K562 (cell line): ENCODE measurements around the gene PGD. TPM values are rescaled to one million over a fixed set of nuclear protein-coding genes. Genes with fewer than 3 reads are reported as not detected.

Source experiments
- ASH1L ChIP-seq: fragments of 450-650 bp; IDR thresholded peaks from 2 replicates; pipeline ENCODE4 v1.6.1; 2018; ENCODE audit warnings: borderline replicate concordance, mild to moderate bottlenecking, low read depth; ENCODE audit not compliant: partially characterized antibody
- BRCA1 ChIP-seq, 2 experiments: fragments of 450-650 bp in 1 of 2; sonication (generic) in 1 of 2; formaldehyde crosslinking in 1 of 2; IDR thresholded peaks; 2 replicates each; pipeline versions ENCODE4 v1.5.0 to v1.6.1; 2017 to 2020; ENCODE audit warnings: mild to moderate bottlenecking in 1 of 2, missing genetic modification reagents in 1 of 2
- ETV5 ChIP-seq: sonication (generic); formaldehyde crosslinking; IDR thresholded peaks from 2 replicates; pipeline ENCODE4 v1.4.0; 2020; ENCODE audit warnings: low read depth, mild to moderate bottlenecking, missing genetic modification reagents
- GABPB1 ChIP-seq: sonication (generic); formaldehyde crosslinking; IDR thresholded peaks from 2 replicates; pipeline ENCODE4 v1.8.0; 2022; ENCODE audit warnings: mild to moderate bottlenecking, missing genetic modification reagents
- HIVEP1 ChIP-seq: fragments of 250-450 bp; sonication (Bioruptor Pico); IDR thresholded peaks from 2 replicates; pipeline ENCODE4 v1.4.0; 2020; ENCODE audit warnings: mild to moderate bottlenecking
- HMG20A ChIP-seq: fragments of 450-650 bp; formaldehyde crosslinking; conservative IDR thresholded peaks from 2 replicates; pipeline ENCODE4 v1.4.0; 2020; ENCODE audit warnings: mild to moderate bottlenecking, mixed read lengths
- HNRNPL ChIP-seq: fragments of 200-400 bp; formaldehyde crosslinking; IDR thresholded peaks from 2 replicates; pipeline ENCODE4 v1.6.1; 2017; ENCODE audit warnings: low read depth, mild to moderate bottlenecking, low read length
- KLF16 ChIP-seq: IDR thresholded peaks from 2 replicates; pipeline ENCODE4 v1.6.1; 2016; ENCODE audit warnings: antibody characterized with exemption
- MGA ChIP-seq: fragments of 450-650 bp; IDR thresholded peaks from 2 replicates; pipeline ENCODE4 v1.6.1; 2016; ENCODE audit warnings: mild to moderate bottlenecking, moderate library complexity
- MYBL2 ChIP-seq, 2 experiments: fragments of 450-650 bp in 1 of 2; sonication (generic) in 1 of 2; formaldehyde crosslinking in 1 of 2; IDR thresholded peaks; 2 replicates each; pipeline versions ENCODE4 v1.6.1 to v1.8.1; 2017 to 2022; ENCODE audit warnings: borderline replicate concordance in 1 of 2, inconsistent platforms in 1 of 2, low read depth in 1 of 2, mild to moderate bottlenecking in 1 of 2, missing genetic modification reagents in 1 of 2, moderate library complexity in 1 of 2
- RFX7 ChIP-seq: fragments of 250-450 bp; sonication (Bioruptor Pico); IDR thresholded peaks from 2 replicates; pipeline ENCODE4 v1.5.1; 2021; ENCODE audit warnings: mild to moderate bottlenecking
- STAT5B ChIP-seq: fragments of 250-450 bp; sonication (Bioruptor Pico); IDR thresholded peaks from 2 replicates; pipeline ENCODE4 v1.8.0; 2021; ENCODE audit warnings: mild to moderate bottlenecking, inconsistent platforms
- TGIF2 ChIP-seq: sonication (generic); formaldehyde crosslinking; IDR thresholded peaks from 2 replicates; pipeline ENCODE4 v1.8.1; 2022; ENCODE audit warnings: mild to moderate bottlenecking, missing genetic modification reagents, moderate library complexity
- ZNF140 ChIP-seq: fragments of 250-450 bp; sonication (Bioruptor Pico); IDR thresholded peaks from 2 replicates; pipeline ENCODE4 v1.8.0; 2021; ENCODE audit warnings: moderate library complexity, mild to moderate bottlenecking, inconsistent platforms
- ZNF197 ChIP-seq: fragments of 200-800 bp; sonication (Bioruptor generic); IDR thresholded peaks from 2 replicates; pipeline ENCODE4 v1.6.1; 2016; ENCODE audit warnings: low read depth, missing genetic modification characterization, missing compliant biosample characterization
- ZNF224 ChIP-seq: sonication (generic); formaldehyde crosslinking; IDR thresholded peaks from 2 replicates; pipeline ENCODE4 v1.8.0; 2022; ENCODE audit warnings: mild to moderate bottlenecking, missing genetic modification reagents
- ZNF561 ChIP-seq: fragments of 450-650 bp; formaldehyde crosslinking; conservative IDR thresholded peaks from 2 replicates; pipeline ENCODE4 v1.4.0; 2020; ENCODE audit warnings: mild to moderate bottlenecking, moderate library complexity
- ZNF75A ChIP-seq: fragments of 450-650 bp; formaldehyde crosslinking; IDR thresholded peaks from 2 replicates; pipeline ENCODE4 v1.4.0; 2020; ENCODE audit warnings: mild to moderate bottlenecking
- polyA plus RNA-seq, 8 experiments: library from polyadenylated mRNA; depleted of rRNA in 4 of 8; stranded (reverse) in 5 of 8; unstranded in 3 of 8; fragments of >200 nt; fragmentation: Nextera tagmentation in 2 of 8; fragmentation: Illumina TruSeq in 1 of 8; extraction: Ambion mirVana in 2 of 8; extraction: Trizol in 1 of 8; gene quantifications; 2 replicates each; pipeline versions ENCODE4 v1.2.1 to v1.2.3, GENCODE V29; 2011 to 2014; ENCODE audit warnings: inconsistent platforms in 1 of 8, missing spikeins in 1 of 8
- total RNA-seq, 7 experiments: library from RNA; depleted of rRNA in 6 of 7; stranded (reverse); fragments of >200 nt in 6 of 7; fragmentation: Illumina TruSeq in 2 of 7; extraction: Trizol in 2 of 7; gene quantifications; 2 replicates each; pipeline versions ENCODE4 v1.2.1 to v1.2.3, GENCODE V29; 2011 to 2021; ENCODE audit warnings: low replicate concordance in 1 of 7

Gene PGD
- total and polyA plus RNA-seq, 9 of the 15 experiments (the other 6 are each of a cell fraction or from before 2014, with no cell fraction given) = 177 to 542 (median 270) TPM

GRCh38 chr1:10398734-10399443 is at the start of gene PGD (continued):
- TF ChIP-seq MGA (peak; percentile 86), ZNF224 (CRISPR knock-in tag) (no peak), ASH1L (peak; percentile 97), STAT5B (no peak), MYBL2 (IDR thresholded peaks at IDR 0.05; ENCODE audit: low read depth) (no peak), MYBL2 (CRISPR knock-in tag; IDR thresholded peaks at IDR 0.05; ENCODE audit: borderline replicate concordance) (no peak), KLF16 (no peak), ETV5 (peak; percentile 44), HIVEP1 (CRISPR knock-in tag) (no peak), BRCA1 (IDR thresholded peaks at IDR 0.05) (no peak), BRCA1 (CRISPR knock-in tag; IDR thresholded peaks at IDR 0.05) (no peak), RFX7 (CRISPR knock-in tag) (no peak), GABPB1 (CRISPR knock-in tag) (peak; percentile 78), TGIF2 (no peak), ZNF561 (no peak), HNRNPL (peak; percentile 69), ZNF75A (CRISPR knock-in tag) (no peak), HMG20A (CRISPR knock-in tag) (no peak), ZNF197 (CRISPR knock-in tag) (0 out of 2 replicates have a peak, but pooled peaks have one; percentile 19), ZNF140 (CRISPR knock-in tag) (no peak)
